HG02870 (cell line): Measurements from ENCODE around the gene RTCA.
A peak's percentile ranks its signal among the peaks of the same experiment; 100 is the strongest.
"Not testable (repeated sequence)": the region's sequence is repeated elsewhere in the genome, so short reads cannot be mapped to it uniquely, and the experiment has no call there.

Experiments used
- ATAC-seq: cut with Tn5 transposase; IDR thresholded peaks from one replicate; pipeline ENCODE4 v1.9.1; 2021; ENCODE audit warnings: mild to moderate bottlenecking, moderate library complexity; ENCODE audit not compliant: unreplicated experiment

RTCA gene

DNA sequence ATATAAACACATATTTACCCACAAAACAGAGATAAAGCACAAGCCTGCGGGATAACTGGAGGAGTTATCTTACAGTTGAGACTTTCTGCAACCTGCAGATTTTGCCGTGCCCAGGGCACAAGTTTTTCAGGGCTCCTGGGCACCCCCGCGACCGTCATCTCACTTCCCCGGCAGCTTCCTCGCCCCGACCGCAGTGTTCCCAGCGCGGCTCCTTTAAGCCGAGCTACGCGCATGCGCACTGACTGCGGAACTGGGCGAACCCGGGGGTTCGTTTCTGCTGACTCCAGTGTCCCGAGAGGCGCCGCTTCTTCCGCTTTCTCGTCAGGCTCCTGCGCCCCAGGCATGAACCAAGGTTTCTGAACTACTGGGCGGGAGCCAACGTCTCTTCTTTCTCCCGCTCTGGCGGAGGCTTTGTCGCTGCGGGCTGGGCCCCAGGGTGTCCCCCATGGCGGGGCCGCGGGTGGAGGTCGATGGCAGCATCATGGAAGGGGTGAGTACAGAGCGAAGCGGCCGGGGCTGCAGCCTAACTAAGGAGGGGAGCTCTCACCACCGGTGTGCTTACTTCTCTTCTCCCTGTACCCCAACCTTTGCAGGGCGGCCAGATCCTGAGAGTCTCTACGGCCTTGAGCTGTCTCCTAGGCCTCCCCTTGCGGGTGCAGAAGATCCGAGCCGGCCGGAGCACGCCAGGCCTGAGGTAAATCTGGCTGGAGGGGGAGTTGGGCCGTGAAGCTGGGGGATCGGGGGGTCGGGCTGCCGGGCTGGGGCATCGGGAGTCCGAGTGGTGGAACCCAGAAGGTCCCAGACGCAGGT lies at the start of gene RTCA:
RTCA (plus strand) TSS at position 286 of the 810 bp plus-strand sequence; CDS start at position 446, 160 bp downstream.
- ATAC-seq: peak; percentile 97

DNA sequence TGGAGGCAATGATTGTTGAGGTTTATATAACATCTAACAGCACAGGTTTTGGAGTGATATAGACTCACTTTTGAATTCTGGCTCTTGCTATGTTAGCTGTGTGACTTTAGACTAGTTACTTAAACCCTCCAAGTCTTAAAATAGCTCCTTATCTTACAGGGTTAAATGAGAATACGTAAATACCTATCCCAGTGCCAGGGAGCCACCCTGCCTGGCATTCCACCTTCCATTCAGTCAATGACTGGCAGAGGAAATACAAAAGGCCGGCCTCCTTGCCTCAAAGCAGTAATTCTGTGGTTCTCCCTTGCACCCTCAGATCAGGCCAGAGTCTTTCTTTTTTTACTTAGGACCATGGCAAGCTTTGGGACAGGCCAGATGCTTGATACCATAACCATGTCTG lies 48.2 kb upstream of the RTCA start:
- no peak for ATAC-seq

DNA sequence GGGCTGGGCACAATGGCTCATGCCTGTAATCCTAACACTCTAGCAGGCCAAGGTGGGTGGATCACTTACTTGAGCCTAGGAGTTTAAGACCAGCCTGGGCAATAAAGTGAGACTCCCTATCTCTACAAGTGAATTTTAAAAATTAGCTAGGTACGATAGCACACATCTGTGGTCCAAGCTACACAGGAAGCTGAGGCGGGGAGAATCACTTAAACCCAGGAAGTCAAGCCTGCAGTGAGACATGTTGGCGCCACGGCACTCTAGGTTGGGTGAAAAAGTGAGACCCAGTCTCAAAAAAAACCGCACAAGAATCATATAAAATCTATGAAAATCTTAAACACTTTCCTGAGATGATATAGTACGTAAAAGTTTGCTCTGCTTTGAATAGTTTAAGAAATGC lies 46.6 kb upstream of the RTCA start:
- no peak for ATAC-seq

DNA sequence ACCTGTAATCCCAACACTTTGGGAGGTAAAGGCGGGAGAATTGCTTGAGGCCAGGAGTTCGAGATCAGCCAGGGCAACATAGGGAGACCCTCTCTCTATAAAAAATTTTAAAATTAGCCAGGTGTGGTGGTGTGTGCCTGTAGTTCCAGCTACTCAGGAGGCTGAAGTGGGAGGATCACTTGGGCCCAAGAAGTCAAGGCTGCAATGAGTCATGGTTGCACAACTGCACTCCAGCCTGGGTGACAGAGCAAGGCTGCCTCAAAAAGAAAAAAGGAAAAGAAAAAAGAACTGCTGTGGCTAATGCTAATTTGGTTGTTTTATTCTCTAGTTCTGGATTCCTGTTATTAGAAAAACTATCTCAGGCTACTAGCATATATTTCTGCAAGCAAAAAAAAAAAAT lies 46.1 kb upstream of the RTCA start:
- no peak for ATAC-seq

DNA sequence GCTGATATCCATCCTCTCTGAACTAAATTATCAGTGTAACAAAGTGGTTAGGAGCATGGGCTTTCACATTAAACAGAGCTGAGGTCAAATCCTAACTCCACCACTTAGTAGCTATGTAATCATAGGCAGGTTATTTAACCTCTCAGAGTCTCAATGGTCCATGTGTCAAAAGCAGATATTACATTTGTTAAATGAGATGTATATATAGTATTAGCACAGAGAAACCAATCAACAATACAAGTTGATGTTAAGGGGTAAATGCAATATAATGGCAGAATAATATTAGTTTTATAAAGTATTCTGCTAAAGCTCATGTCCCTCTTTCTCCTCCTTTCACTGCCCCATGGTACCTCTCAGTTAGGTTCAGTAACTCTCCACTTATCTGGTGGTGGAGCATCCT lies 43.6 kb upstream of the RTCA start:
- no peak for ATAC-seq

DNA sequence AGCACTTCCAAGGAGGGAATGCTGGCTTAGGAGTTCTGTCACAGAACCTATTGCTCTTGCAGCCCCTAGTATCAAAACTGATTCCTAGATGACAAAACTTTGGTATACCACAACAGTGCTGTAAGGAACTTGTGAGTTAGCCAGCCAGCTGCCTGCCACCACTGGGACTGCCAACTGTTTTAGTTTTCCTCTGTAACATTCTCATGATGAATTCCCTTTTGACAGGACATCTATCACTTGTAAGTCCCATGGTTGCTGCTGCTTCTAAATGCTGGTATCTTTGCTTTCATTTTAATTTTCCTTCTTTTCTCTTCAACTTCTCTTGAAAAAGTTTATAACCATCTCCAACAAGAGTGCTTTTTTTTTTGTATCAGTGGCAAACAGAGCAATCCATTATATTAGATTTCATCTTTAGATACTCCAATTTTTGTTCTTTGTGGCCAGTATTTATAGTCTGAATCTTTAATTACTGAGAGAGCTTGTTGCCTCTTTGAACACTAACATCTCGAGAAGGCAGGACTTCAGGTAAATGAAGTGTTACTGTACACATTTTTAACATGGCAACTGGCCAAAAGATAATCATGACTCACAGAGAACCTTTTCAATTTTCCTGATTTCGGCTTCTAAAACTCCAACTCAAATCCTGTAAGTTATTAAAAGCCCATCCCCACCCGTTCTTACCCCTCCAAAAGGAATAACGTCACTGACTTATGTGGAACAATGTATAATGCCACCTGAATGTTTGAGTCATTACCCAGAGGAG lies 36.2 kb upstream of the RTCA start:
- no peak for ATAC-seq

DNA sequence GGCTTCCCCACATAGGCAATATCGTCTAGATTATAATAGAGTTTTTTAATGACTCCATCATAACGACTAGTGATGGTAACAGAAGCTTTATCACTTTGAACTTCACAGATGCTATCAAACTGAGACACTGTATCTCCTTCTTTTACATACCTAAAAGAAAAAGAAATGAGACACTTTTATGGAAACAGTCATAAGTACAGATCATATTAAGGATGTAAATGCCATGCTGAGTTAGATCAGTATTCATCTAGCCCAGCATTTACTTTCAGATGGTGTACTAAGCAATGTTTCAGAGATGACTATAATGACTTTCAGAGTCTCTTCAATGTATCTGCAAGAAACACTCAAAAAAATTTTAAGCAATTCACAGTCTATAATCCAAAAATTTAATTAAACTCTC lies 35.3 kb upstream of the RTCA start:
- ATAC-seq: peak; percentile 80

DNA sequence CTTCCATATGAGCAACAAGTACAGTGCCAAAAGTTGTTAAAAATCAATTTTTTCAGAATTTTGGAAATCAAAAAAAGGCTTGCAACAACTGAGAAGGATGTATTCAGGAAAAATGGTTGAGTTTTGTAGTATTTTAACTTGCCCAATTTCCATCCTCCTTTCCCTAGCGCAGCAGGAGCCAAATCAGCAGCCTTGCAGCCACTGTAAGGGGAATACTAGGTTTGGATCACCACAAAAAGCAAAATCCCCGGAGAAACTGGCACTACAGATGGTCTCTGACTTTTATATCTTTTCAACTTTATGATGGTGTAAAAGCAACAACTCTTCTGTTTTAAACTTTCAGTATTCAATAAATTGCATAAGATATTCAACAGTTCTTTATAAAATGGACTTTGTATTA lies 34.3 kb upstream of the RTCA start:
- no peak for ATAC-seq

DNA sequence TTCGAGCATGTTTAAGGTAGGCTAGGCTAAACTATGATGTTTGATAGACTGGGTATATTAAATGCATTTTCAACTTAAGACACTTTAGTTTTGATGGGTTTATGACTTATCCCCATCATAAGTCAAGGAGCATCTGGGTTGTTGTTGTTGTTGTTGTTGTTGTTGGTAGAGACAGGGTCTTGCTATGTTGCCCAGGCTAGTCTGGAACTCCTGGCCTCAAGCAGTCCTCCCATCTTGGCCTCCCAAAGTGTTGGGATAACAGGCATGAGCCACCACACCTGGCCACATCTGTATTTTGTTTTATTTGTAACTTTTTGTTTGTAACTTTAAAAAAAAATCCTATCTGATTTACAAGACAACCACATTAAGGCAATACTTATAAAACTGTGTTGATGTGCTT lies 33.9 kb upstream of the RTCA start:
- ATAC-seq: no peak

DNA sequence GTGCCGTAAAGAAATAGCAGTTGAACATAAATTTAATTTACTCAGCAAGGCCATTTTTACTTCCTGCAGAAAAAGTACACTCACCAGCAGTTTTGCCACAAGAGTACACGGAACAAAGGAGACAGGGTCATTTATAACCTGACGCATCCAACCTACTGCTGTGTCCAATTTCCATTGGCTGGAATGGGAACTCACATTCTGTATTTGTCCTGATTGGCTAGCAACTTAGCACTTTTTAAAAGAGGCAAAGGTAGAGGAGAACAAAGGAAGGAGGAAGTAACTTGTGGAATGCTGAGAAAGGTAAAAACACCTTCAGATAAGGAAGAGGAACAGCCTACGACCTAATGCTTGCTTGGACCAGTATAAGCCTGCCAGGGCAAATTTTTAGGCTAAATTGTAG lies 32.5 kb upstream of the RTCA start:
- not testable (repeated sequence) for ATAC-seq

DNA sequence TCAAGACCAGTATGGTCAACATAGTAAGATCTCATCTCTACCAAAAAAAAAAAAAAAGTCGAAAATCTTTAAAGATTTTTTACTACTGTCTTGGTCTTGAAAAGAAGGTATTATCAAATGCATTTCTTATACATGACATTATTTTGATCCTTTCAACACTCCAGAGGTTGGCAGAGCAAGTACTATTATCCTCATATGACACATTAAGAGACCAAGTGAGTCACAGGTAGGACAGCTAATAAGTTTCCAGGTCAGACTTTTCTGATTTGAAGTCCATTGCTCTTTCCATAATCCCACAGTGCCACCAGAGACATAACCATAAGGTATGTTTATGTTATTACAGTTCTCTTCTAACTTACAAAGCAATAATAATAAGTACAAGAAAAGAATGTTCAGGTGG lies 31.6 kb upstream of the RTCA start:
- no peak for ATAC-seq

DNA sequence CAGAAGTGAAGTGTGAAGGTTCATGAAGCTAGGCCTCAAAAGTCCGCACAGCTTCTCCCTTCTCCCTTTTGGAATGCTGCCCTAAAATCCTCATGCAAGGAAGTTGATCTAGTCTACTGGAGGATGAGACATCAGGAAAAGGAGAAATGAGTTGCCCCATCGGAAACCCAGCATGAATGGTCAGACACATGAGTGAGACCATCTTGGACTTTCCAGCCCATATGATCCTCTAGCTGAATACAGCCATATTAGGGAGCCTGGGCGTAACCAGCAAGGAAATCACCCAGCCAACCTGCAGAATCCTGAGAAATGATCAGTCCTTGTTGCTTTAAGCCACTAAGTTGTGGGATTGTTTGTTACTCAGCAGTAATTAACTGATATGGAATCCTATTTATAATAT lies 28.9 kb upstream of the RTCA start:
- ATAC-seq: no peak

DNA sequence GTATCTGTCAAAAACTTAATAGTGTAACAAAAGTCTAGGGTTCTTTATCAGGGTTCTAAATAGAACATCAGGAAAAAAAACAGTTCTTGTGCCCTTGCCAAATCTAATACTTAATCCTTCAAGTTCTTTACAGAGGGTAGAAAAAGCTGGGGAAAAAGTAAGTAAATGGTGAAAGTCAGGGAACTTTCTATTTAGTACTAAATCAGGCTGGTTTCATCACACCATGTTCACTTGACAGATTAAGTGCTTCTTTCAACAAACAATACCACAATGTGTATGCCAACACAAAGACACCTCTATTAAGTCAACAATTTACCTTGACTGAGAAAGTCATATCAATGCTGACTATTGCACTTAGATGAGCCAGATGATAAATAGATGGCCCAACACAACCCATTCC lies 26.1 kb upstream of the RTCA start:
- ATAC-seq: no peak

DNA sequence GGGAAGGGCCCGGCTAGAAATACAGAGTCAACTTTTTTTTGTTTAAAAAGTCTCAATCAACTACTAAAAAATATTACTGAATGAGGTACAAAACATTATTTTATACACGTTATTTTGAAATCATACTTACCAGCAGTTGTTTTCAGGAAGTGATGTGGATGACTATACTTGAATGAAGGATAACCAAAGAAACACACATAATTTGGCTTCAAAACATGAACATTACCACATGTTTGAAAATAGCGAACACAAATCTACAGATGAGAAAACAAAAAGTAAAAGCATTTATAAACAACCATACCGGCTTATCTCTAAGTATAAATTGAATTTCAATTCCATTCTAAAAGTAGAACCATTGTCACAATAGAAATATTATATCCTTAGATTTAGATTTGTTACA lies 25.4 kb upstream of the RTCA start:
- ATAC-seq: no peak

DNA sequence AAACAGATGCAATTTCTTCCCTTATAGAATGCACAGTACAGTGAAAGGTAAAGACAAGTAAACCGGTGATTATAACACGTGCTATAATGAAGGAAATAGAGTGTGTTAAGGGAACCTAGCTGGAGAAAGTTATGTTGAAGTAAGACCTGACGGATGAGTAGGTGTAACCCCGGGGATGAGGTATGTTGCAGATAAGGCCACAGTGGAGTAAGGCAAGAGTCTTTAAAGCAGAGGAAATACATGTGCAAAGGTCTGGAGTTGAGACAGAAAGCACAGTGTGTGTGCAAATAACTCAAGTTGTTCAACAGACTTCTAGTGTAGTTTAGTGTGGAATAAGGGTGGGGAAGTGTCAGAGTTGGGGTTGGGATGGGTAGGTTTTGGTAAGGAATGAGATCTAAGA lies 19.3 kb upstream of the RTCA start:
- no peak for ATAC-seq

DNA sequence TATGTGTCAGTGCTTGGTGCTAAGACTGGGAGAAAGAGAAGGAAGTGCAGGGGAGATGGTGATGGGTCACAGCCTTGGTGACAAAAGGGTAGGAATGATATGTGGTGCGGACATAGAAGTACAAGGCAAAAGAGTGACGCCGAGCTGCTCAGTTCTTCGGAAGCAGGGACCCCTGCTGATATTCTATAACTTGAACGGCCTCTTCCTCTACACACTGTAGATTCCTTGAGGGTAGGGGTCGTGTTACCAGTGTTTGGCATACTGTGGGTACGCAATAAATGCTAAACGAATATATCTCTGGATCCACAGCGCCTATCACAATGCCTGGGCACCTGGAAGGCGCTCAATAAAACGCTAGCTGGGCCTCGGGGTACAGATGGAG lies 16.9 kb upstream of the RTCA start:
- no peak for ATAC-seq

DNA sequence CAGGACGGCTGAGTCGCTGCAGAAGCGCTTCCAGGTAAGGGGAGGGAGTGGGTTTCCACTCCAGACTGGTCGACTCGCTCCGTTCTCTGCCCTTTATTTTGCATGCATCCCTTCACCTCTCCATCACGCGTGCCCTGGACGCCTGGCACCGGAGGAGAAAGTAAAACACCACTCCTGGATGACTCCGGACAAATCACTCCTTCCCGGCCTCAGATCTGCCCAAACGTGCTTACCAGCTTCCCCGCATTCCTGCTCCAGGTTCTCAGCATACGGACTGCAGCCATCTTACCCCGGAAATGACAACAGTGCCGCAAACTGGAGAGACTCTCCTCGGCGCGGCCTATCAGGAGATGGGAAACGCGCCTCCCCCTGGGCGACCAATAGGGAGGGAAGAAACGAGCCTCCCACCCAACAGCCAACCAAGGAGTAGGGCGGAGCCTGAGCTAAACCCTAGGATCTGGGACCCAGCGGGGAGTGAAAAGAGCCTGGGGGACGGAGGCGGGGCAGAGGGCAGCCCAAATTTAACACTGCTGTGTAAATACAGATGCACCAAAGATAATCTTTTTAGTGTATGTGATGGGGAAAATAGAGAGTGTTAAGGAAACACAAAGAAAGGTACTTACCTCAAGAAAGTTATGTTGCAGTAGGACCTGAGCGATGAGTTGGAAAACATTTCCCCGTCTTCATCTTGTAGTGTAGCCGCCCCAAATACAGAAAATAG lies 16.3 kb upstream of the RTCA start, which contains the start of gene DBT:
DBT (minus strand) TSS at position 298 of the 721 bp plus-strand sequence; CDS start at position 284, 14 bp downstream.
- peak; percentile 100 for ATAC-seq

DNA sequence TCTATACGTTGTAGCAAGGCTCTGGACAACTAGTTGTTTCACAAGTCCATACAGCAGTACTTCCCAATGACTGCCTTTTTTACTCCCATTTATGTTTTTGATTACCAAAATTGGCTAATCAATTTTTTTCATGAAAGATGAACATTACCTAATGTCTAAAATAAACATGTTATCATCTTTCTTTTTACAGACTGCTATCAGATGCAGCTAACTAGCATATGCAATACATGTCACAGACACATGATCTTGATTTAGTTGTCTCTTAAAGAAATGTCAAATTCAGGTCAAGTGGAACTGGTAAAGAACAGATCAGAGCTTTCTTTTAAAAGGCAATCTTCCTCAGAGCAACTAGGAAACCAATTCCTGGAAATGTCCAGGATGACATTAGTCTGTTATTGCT lies 15.8 kb upstream of the RTCA start:
- ATAC-seq: no peak

DNA sequence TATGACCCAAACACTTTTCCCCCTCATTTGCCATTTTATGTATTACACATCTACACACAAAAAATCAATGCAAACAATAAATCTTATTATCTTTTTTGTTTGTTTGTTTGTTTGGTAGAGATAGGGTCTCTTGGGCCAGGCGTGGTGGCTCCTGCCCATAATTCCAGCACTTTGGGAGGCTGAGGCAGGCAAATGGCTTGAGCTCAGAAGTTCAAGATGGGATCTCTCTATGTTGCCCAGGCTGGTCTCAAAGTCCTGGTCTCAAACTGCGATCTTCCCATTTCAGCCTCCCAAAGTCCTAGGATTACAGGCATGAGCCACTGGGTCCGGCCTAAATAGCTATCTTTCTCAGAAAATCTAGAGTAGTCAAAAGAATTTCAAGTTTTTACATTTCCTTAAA lies 15.2 kb upstream of the RTCA start:
- ATAC-seq: no peak

DNA sequence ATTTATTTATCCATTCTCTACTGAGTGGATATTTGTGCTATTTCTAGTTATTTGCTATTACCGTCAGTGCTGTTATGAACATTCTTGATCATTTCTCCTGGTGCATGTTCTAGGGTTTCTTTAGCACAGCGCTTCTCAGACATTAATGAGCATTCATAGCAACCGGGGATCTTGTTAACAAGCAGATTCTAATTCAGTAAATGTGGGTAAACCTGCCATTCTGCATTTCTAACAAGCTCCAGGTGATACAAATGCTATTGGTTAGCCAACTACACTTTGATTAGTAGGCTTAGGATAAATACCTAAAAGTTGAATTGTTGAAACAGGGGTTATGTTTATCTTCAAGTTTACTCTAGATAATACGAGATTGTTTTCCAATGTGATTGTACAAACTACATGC lies 13.1 kb upstream of the RTCA start:
- ATAC-seq: no peak

DNA sequence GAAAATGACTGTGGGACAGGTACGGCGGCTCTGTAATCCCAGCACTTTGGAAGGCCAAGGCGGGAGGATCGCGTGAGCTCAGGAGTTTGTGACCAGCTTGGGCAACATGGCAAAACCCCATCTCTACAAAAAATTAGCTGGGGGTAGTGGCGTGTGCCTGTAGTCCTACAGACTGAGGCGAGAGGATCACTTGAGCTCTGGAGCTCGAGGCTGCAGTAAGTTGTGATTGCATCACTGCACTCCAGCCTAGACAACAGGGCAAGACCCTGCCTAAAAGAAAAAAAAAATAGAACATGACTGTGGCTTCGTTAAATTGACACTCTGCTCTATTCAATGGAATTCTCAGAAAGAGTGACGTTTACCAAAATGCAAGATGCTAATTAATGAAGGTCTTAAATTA lies 12.5 kb upstream of the RTCA start:
- no peak for ATAC-seq

DNA sequence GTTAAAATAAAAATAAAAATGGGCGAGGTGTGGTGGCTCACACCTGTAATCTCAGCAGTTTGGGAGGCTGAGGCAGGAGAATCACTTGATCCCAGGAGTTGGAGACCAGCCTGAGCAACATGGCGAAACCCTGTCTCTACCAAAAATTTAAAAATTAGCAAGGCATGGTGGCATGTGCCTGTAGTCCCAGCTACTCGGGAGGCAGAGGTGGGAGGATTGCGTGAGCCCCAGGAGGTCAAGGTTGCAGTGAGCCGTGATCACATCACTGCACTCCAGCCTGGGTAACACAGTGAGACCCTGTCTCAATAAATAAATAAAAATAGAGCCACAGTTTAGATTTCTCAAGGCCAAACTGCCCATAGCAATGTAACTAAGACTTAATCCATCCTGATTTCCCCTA lies 9.7 kb upstream of the RTCA start:
- ATAC-seq: not testable (repeated sequence)
